Keratinocyte (primary cell): ENCODE measurements around the gene FBXO15. TPM values are rescaled to one million over a fixed set of nuclear protein-coding genes. Genes with fewer than 3 reads are reported as not detected.

ENCODE experiments used
- DNase-seq: peaks from one replicate; pipeline ENCODE4 v3.0.0-alpha.2; 2011; ENCODE audit warnings: low read depth, missing footprints, low spot score
- FAIRE-seq: peaks from 2 replicates; lab custom pipeline; 2011; peaks lifted over from hg19 to GRCh38; lab: Jason Lieb, UNC
- H2AFZ ChIP-seq: 2 replicates; pipeline ENCODE4 v1.6.0; 2012; ENCODE audit warnings: low read length, control low read depth, inconsistent platforms; ENCODE audit not compliant: control insufficient read depth
- H3K27ac ChIP-seq: 2 replicates; pipeline ENCODE4 v1.5.1; 2011; ENCODE audit warnings: low read length; ENCODE audit not compliant: control insufficient read depth, insufficient read depth
- H3K27me3 ChIP-seq: 3 replicates; pipeline ENCODE4 v1.6.0; 2011; ENCODE audit warnings: low read length; ENCODE audit not compliant: control insufficient read depth, insufficient read depth; ENCODE audit errors: extremely low read depth
- H3K36me3 ChIP-seq, 2 experiments: 2 replicates in 1 of 2; 3 replicates in 1 of 2; pipeline ENCODE4 v1.5.1; 2011; ENCODE audit warnings: low read length in 2 of 2, mild to moderate bottlenecking in 1 of 2; ENCODE audit not compliant: control insufficient read depth in 2 of 2, insufficient read depth in 2 of 2; ENCODE audit errors: extremely low read depth in 1 of 2
- H3K4me1 ChIP-seq: 3 replicates; pipeline ENCODE4 v1.5.1; 2011; ENCODE audit warnings: low read length; ENCODE audit not compliant: control insufficient read depth, insufficient read depth; ENCODE audit errors: extremely low read depth
- H3K4me2 ChIP-seq: 3 replicates; pipeline ENCODE4 v1.6.0; 2011; ENCODE audit warnings: low read depth, low read length; ENCODE audit not compliant: control insufficient read depth, insufficient read depth; ENCODE audit errors: extremely low read depth
- H3K4me3 ChIP-seq, 3 experiments: fragments of 200-600 bp in 1 of 3; sonication (generic) in 1 of 3; 2 replicates in 2 of 3; 3 replicates in 1 of 3; pipeline ENCODE4 v1.5.1; 2011 to 2016; ENCODE audit warnings: low read length in 3 of 3, mild to moderate bottlenecking in 3 of 3, control low read depth in 2 of 3, inconsistent platforms in 1 of 3, low read depth in 1 of 3, mixed read lengths in 1 of 3, mixed run types in 1 of 3, moderate library complexity in 1 of 3; ENCODE audit not compliant: control insufficient read depth in 2 of 3, insufficient read depth in 2 of 3; ENCODE audit errors: extremely low read depth in 1 of 3
- H3K79me2 ChIP-seq: 2 replicates; pipeline ENCODE4 v1.6.0; 2012; ENCODE audit warnings: low read length; ENCODE audit not compliant: control insufficient read depth, insufficient read depth
- H3K9ac ChIP-seq: 3 replicates; pipeline ENCODE4 v1.6.0; 2011; ENCODE audit warnings: low read length; ENCODE audit not compliant: control insufficient read depth, insufficient read depth; ENCODE audit errors: extremely low read depth
- H3K9me1 ChIP-seq: 3 replicates; pipeline ENCODE4 v1.6.0; 2011; ENCODE audit warnings: low read length; ENCODE audit not compliant: control insufficient read depth, insufficient read depth; ENCODE audit errors: extremely low read depth
- H3K9me3 ChIP-seq: 2 replicates; pipeline ENCODE4 v1.5.1; 2012; ENCODE audit warnings: low read depth, low read length; ENCODE audit not compliant: control insufficient read depth
- H4K20me1 ChIP-seq: 3 replicates; pipeline ENCODE4 v1.6.0; 2011; ENCODE audit warnings: low read length; ENCODE audit not compliant: control insufficient read depth, insufficient read depth; ENCODE audit errors: extremely low read depth
- EZH2 ChIP-seq: IDR thresholded peaks from one replicate; pipeline ENCODE4 v1.6.1; 2012; ENCODE audit warnings: inconsistent platforms, mild to moderate bottlenecking, low read length, moderate library complexity
- dilution Hi-C: fragments of 300-500 bp; cut with MboI; formaldehyde crosslinking; loops from one replicate; pipeline ENCODE4 v1.7.0; 2020; ENCODE audit warnings: low sequenced_read_pairs; ENCODE audit not compliant: extremely low pct_ligation_motif_present
- polyA plus RNA-seq, 5 experiments: library from polyadenylated mRNA; depleted of rRNA in 3 of 5; stranded (reverse) in 3 of 5; stranded (forward) in 1 of 5; unstranded in 1 of 5; fragments of >200 nt; gene quantifications; 1 replicate in 1 of 5; 2 replicates in 3 of 5; 3 replicates in 1 of 5; pipeline versions ENCODE4 v1.2.1 to v1.2.3, GENCODE V29; 2011 to 2012; ENCODE audit warnings: missing spikeins in 2 of 5, low read depth in 1 of 5, low replicate concordance in 1 of 5
- TF ChIP-seq, protein P1 (sequence below), 3 experiments: IDR thresholded peaks in 1 of 3; conservative IDR thresholded peaks in 1 of 3; optimal IDR thresholded peaks in 1 of 3; 2 replicates in 2 of 3; 3 replicates in 1 of 3; pipeline versions ENCODE3 to v1.5.1; 2011; ENCODE audit warnings: low read length in 3 of 3, mild to moderate bottlenecking in 3 of 3, moderate library complexity in 2 of 3, control low read depth in 1 of 3, inconsistent platforms in 1 of 3; ENCODE audit not compliant: insufficient read depth in 2 of 3; ENCODE audit errors: extremely low read depth in 1 of 3

FBXO15 gene
- polyA plus RNA-seq, 1 donor (not counting 4 experiments of a cell fraction or from before 2014, with no cell fraction given): 0.26 TPM

DNA sequence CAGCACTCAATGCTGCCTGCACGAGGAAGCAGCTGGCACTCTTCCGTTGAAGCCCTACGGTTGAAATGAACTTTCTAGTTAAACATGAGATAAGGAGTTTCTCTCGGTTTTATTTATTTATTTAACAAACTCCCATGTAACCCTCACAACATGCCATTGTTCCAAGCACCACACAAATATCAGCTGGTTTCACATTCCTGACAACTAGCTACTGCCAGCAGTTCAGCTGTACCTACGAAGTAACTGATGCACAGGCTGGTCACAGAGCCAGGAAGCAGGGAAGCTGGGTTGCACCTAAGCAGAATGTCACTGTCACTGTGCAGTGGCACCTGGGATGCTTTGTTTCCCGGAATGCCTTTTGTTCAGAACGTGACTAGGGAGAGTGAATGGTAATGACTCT is 18.8 kb upstream of the FBXO15 start:
- Histone ChIP-seq H3K27ac (no peak overlapping the region), H3K36me3 (peaks cover 0 to 4% of the 10 kb centered on the region in 2 experiments), H4K20me1 (no peaks in the 10 kb centered on the region), H3K27me3 (no peaks in the 10 kb centered on the region), H3K79me2 (no peaks in the 10 kb centered on the region), H3K4me1 (peaks cover 21% of the 10 kb centered on the region), H3K4me3 (no peak overlapping the region), H3K9me1 (no peaks in the 10 kb centered on the region), H3K4me2 (no peak overlapping the region), H3K9ac (no peak overlapping the region), H2AFZ (no peak overlapping the region), H3K9me3 (no peaks in the 10 kb centered on the region)
- no peak for FAIRE-seq
- TF ChIP-seq, protein P1, sequence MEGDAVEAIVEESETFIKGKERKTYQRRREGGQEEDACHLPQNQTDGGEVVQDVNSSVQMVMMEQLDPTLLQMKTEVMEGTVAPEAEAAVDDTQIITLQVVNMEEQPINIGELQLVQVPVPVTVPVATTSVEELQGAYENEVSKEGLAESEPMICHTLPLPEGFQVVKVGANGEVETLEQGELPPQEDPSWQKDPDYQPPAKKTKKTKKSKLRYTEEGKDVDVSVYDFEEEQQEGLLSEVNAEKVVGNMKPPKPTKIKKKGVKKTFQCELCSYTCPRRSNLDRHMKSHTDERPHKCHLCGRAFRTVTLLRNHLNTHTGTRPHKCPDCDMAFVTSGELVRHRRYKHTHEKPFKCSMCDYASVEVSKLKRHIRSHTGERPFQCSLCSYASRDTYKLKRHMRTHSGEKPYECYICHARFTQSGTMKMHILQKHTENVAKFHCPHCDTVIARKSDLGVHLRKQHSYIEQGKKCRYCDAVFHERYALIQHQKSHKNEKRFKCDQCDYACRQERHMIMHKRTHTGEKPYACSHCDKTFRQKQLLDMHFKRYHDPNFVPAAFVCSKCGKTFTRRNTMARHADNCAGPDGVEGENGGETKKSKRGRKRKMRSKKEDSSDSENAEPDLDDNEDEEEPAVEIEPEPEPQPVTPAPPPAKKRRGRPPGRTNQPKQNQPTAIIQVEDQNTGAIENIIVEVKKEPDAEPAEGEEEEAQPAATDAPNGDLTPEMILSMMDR (optimal IDR thresholded peaks at IDR 0.05 in 1 of 3, IDR thresholded peaks at IDR 0.05 in 1 of 3, conservative IDR thresholded peaks at IDR 0.05 in 1 of 3; ENCODE audit: extremely low read depth in 1 of 3, insufficient read depth in 2 of 3, low read length in 3 of 3): no peak
- TF ChIP-seq EZH2: no peak
- no peak for DNase-seq
- dilution Hi-C loops: no loop called here

DNA sequence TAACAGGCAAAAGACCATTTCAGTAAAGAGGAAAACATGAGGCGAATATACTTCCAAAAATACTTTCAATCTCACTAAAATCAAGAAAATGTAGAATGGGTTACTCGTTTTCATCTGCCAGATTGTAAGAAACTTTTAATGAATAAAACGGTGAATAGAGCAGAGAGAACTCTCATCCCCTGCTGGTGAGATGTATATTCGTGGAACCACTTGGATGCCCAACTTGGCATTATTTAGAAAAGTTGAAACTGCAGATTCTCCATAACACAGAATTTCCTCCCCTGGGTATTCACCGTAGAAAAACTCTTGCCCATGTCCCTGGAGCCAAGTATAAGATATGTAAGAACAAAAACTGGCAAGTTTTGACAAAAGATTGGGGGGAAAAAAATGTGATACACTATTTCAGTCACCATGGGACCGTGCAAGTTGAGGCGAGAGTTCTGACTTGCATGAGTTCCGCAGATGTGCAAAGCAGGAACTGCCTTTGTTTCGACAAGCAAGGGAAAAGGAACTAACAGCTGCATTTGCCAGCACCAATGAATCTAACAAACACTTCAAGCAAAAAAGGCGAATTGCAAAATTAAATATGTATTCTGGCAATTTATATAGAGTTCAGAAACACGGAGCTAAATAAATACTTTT is 15.5 kb upstream of the FBXO15 start:
- H3K9me3 ChIP-seq: no peaks in the 10 kb centered on the region
- no peaks in the 10 kb centered on the region for H3K9me1 ChIP-seq
- no peaks in the 10 kb centered on the region for H3K27me3 ChIP-seq
- H3K79me2 ChIP-seq: no peaks in the 10 kb centered on the region
- H3K4me3 ChIP-seq: peak overlapping the region in 2 of 3 experiments; percentile 41 to 50
- H3K4me2 ChIP-seq: peak overlapping the region; percentile 76
- H3K27ac ChIP-seq: peak overlapping the region; percentile 38
- no peaks in the 10 kb centered on the region for H4K20me1 ChIP-seq
- dilution Hi-C loops: no loop called here
- TF ChIP-seq, protein P1 (optimal IDR thresholded peaks at IDR 0.05 in 1 of 3, IDR thresholded peaks at IDR 0.05 in 1 of 3, conservative IDR thresholded peaks at IDR 0.05 in 1 of 3; ENCODE audit: extremely low read depth in 1 of 3, insufficient read depth in 2 of 3, low read length in 3 of 3): peak in 2 of 3 experiments; percentile 34 to 37
- no peak for TF ChIP-seq EZH2
- FAIRE-seq (peak; percentile 90), DNase-seq (no peak)
- peaks cover 0 to 10% of the 10 kb centered on the region in 2 experiments for H3K36me3 ChIP-seq
- peaks cover 21% of the 10 kb centered on the region for H3K4me1 ChIP-seq
- no peak overlapping the region for H3K9ac ChIP-seq
- H2AFZ ChIP-seq: peak overlapping the region; percentile 69
